Measurements from ENCODE around the gene ASMTL.
"Not testable (repeated sequence)": the region's sequence is repeated elsewhere in the genome, so short reads cannot be mapped to it uniquely, and the experiment has no call there.

ASMTL gene

DNA sequence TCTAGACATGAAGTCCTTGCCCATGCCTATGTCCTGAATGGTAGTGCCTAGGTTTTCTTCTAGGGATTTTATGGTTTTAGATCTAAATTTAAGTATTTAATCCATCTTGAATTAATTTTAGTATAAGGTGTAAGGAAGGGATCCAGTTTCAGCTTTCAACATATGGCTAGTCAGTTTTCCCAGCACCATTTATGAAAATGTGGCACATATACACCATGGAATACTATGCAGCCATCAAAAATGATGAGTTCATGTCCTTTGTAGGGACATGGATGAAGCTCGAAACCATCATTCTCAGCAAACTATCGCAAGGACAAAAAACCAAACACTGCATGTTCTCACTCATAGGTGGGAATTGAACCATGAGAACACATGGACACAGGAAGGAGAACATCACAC, 29.8 kb upstream of the ASMTL start:
- DNase-seq (ENCODE audit: low spot score), result not testable (repeated sequence)

DNA sequence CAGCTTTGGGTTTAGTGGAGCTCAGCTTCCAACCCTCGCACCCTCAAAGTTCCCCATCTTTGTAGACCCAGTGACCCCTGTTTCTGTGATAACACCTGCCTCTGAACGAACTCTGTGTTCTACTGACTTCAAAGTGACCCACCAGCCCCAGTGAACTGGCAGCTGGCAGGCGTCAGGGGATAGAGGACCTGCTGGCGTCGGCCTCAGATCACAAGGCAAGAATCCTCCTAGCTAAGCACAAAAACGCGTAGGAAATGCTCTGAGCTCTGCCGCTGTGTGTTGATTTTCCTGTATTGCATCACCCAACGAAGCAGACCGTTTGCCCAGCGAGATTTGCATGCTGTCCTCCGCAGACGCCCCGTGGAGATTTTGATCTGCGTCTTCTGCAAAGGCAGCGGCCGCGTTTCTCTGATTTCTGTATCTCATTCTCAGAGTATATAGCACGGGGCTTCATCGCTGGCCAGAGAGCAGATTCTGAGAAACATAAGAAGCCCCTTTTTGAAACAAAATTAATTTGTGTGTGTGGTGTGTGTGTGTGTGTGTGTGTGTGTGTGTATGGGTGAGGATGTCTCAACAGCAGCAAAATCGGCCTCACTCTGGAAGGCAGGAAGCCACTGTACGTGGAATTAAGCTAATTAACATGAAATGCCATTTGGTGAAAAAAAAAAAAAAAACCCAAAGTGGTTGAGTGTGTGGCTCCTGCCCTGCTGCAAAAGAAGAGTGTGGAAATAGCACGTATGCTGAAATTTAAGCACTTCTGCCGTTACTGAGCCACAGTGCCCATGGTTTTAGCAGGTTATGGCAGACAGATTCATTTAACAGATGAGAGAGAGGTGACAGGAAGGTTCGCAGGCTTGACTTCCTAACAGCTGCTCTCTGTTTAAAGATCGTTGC, 29.2 kb upstream of the ASMTL start:
- no peak for DNase-seq (ENCODE audit: low spot score)

GRCh38 chrX:1480082-1480785, 27.5 kb upstream of the ASMTL start:
- no peak for DNase-seq (ENCODE audit: low spot score)

GRCh38 chrX:1477801-1478458, 25.2 kb upstream of the ASMTL start:
- no peak for DNase-seq (ENCODE audit: low spot score)

- no peak for DNase-seq (ENCODE audit: low spot score)
Observed at GRCh38 chrX:1477229-1477628, 24.5 kb upstream of the ASMTL start.

- no peak for DNase-seq (ENCODE audit: low spot score)
Observed at GRCh38 chrX:1476682-1477081, 24.0 kb upstream of the ASMTL start.

DNA sequence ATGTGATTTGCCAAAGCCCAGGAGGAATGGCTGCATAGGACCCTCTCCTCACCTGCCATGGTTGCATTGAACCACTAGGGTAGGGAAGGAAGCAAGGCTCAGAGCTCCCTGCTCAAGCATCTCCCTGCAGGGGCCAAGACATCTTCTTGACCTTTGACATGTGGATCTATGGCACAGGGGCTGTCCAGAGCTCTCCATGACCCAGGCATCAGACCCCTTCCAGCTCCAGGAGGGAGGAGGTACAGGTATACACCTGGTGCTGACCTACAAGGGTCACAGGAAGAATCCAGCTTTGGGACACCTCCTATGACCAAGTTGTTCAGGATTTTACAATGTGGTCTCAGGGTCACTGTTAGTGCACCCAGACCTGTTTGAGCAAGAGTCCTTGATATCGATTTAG, 23.2 kb upstream of the ASMTL start:
- no peak for DNase-seq (ENCODE audit: low spot score)

DNA sequence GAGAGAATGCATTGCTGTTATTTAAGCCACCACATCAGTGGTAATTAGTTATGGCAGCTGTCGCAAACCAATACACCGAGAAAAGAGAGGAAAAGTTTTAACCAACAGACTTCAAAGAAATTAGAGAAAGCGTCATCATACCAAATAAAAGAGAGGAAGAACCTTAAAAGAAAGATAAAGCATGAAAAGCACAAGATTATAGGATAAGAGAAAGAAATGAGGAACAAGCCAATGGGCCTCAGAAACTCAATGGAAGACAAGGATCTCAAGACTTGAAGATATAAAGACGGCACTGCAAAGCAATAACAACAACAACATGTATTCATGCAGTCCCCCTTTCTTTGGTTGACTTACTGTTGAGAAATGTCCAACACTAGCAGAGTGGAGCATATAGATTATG, 22.8 kb upstream of the ASMTL start:
- DNase-seq (ENCODE audit: low spot score), result no peak

DNA sequence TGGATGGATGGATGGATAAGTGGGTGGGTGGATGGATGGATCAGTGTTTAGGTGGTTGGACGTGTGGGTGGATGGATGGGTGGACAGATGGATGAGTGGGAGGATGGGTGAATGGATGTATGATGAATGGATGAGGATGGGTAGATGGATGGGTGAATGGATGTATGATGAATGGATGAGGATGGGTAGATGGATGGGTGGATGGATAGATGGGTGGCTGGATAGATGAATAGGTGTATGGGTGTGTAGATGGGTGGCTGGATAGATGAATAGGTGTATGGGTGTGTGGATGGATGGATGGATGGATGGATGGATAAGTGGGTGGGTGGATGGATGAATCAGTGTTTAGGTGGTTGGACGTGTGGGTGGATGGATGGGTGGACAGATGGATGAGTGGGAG, 21.9 kb upstream of the ASMTL start:
- not testable (repeated sequence) for DNase-seq (ENCODE audit: low spot score)

GRCh38 chrX:1472975-1473374, 20.3 kb upstream of the ASMTL start:
- no peak for DNase-seq (ENCODE audit: low spot score)

DNA sequence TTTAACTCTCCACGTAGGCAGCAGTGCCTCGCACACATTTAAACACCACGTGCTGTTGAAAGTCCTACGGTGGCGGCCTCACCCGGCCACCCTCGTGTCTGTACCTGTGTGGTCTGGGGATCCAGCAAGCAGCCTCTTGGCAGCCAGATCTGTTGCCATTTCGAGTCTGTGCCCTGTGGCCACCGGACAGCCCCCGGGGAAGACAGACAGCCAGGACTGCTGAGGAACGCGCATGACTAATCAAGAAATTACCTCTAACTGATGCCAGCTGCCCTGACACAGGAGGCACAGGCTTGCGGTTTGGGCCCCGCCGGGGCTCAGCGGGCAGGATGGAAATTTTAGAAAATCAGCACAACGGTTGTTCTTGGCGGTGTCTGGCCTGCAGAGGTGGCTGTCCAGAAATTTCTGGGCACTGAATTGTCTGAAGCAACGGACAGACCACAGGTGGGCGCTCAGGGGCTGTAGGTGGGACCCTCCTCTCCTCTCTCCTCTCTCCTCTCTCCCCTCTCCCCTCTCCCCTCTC, 15.6 kb upstream of the ASMTL start:
- no peak for DNase-seq (ENCODE audit: low spot score)

- no peak for DNase-seq (ENCODE audit: low spot score)
Observed at GRCh38 chrX:1466971-1467561, 14.4 kb upstream of the ASMTL start.

DNA sequence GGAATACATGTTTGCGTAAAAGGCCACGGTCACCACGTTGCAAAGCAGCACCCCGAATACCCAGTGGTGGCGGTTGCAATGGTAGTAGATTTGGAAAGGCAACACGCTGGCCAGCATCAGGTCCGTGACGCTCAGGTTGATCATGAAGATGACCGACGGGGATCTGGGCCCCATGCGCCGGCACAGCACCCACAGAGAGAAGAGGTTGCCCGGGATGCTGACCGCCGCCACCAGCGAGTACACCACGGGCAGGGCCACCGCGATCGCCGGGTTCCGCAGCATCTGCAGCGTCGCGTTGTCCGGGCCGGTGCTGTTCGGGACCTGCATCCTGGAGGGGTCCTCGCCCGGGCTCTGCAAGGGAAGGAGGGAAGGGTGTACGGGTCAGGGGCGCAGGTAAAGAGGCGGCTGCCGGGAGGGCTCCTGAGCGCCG, 13.5 kb upstream of the ASMTL start:
- DNase-seq (ENCODE audit: low spot score), result no peak

DNA sequence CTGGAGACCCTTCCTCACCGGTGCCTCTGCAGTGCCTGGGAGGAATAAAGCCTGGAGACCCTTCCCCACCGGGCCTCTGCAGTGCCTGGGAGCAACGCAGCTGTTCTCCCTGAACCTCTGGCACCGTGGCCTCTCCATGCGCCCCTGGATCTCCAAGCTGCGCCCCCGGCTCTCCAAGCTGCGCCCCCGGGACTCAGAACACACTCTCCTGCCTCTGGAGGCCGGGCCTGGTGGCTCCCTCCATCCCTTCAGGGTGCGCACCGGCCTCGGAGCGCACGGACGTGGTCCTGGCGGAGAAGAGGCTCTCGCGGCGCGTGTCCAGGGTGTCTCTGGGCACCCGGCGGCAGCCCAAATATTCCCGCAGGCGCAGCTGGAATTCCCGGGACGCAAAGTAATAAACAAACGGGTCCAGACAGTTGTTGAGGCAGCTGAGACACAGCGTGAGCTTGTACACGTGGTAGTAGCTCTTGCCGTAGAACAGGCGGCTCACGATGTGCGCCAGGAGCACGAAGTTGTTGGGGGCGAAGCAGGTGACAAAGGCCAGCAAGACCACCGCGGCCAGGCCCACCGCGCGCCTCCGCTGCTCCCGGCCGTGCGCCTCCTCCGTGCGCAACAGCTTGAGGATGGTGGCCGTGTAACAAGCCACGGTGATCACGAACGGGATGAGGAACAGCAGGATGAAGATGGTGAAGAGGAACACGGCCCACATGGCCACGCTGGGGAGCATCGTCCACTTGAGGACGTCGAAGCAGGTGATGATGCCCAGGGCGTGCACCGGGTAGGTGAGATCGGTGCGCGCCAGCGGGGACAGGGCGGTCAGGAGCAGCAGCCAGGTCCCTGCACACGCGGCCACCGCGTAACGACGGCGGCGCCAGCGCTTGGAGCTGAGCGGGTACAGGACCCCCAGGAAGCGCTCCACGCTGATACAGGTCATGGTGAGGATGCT, 12.8 kb upstream of the ASMTL start:
- DNase-seq (ENCODE audit: low spot score), result no peak

DNA sequence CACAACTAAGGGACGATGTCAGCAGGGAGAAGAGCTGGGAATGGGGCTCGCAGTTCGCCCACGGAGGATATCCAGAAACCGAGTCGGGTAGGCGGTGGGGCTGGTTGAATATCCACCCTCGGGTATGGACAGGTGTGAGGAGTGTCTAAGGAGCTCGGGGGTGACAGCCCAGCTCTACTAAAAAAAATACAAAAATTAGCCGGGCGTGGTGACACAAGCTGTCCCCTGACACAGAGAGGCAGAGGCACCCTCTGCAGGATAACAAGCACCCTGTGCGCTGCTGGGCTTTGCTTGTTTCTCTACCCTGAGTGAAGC, 12.2 kb upstream of the ASMTL start:
- no peak for DNase-seq (ENCODE audit: low spot score)

- no peak for DNase-seq (ENCODE audit: low spot score)
Observed at GRCh38 chrX:1464041-1464970, 11.6 kb upstream of the ASMTL start.

GRCh38 chrX:1463581-1463980, 10.9 kb upstream of the ASMTL start:
- DNase-seq (ENCODE audit: low spot score), result no peak

GRCh38 chrX:1462596-1463251, 10.0 kb upstream of the ASMTL start:
- DNase-seq (ENCODE audit: low spot score), result peak; percentile 25

- no peak for DNase-seq (ENCODE audit: low spot score)
Observed at GRCh38 chrX:1462110-1462509, 9.4 kb upstream of the ASMTL start.

DNA sequence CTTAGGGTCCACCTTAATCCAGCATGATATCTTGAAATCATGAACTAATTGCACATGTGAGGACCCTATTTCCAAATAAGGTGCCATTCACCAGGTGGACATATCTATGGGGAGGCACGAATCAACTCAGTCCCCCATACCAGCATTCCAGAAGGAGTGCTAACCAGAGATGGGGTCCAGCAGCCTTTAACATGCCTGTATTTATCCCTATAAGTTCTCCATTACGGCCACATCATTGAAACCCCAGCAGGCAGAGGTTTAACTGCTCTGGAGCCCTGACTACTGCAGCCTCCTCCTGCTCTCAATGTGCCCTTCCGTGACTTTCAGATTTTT, 3.2 kb upstream of the ASMTL start:
- no peak for DNase-seq (ENCODE audit: low spot score)

Data from hematopoietic multipotent progenitor cell treated with erythropoietin and hydrocortisone succinate and interleukin-3 and kit ligand, for 15 days (in vitro differentiated cells).